Measurements from ENCODE around the gene MAGT1.
"Not testable (repeated sequence)": the region's sequence is repeated elsewhere in the genome, so short reads cannot be mapped to it uniquely, and the experiment has no call there.

Gene MAGT1

GRCh38 chrX:77894921-77895886 lies at the start of gene MAGT1:
Gene MAGT1 (minus strand): TSS chrX:77895435. CDS start chrX:77895410, 25 bp downstream.
- peak; percentile 65 to 80 for DNase-seq (ENCODE audit: extremely low read depth in 1 of 2, low read depth in 1 of 2)

GRCh38 chrX:77945031-77945430 lies 49.8 kb upstream of the MAGT1 start:
- DNase-seq (ENCODE audit: extremely low read depth in 1 of 2, low read depth in 1 of 2): not testable (repeated sequence)

GRCh38 chrX:77938083-77938680 lies 42.9 kb upstream of the MAGT1 start:
- no peak for DNase-seq (ENCODE audit: extremely low read depth in 1 of 2, low read depth in 1 of 2)

DNA sequence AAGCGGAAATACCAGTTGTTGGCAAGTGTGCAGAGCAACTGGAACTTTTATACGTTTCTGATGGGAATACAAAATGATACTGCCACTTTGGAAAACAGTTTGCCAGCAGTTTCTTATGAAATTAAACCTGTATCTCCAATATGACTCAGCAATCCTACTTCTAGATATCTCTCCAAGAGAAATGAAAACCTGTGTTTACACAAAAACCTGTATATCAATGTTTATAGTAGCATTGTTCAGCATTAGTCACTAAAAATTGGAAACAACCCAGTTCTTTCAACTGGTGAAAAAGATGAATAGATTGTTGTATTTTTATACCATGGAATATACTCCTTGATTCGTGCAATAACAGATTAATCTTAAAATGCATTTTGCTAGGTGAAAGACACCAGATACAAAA lies 42.1 kb upstream of the MAGT1 start:
- no peak for DNase-seq (ENCODE audit: extremely low read depth in 1 of 2, low read depth in 1 of 2)

- no peak for DNase-seq (ENCODE audit: extremely low read depth in 1 of 2, low read depth in 1 of 2)
Measured at GRCh38 chrX:77936299-77936698, 41.1 kb upstream of the MAGT1 start.

GRCh38 chrX:77935886-77936285 lies 40.7 kb upstream of the MAGT1 start:
- DNase-seq (ENCODE audit: extremely low read depth in 1 of 2, low read depth in 1 of 2): no peak

DNA sequence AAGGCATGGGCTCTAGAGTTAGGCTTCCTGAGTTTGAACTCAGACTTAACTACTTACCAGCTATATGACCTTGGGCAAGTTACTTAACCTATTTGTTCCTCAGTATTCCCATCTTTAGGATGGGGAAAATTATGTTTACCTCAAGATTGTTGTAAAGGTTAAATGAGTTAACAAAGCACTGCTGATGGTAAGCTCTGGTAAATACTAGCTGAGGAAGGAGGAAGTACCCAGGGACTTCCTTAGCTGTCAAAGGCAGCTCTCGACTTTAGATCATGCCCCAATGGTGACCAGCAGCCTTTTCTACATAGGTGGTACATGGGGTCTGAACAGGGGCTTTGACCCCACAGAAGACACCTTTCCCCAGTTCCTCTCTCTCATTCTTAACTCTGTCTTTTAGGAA lies 35.3 kb upstream of the MAGT1 start:
- DNase-seq (ENCODE audit: extremely low read depth in 1 of 2, low read depth in 1 of 2): no peak

DNA sequence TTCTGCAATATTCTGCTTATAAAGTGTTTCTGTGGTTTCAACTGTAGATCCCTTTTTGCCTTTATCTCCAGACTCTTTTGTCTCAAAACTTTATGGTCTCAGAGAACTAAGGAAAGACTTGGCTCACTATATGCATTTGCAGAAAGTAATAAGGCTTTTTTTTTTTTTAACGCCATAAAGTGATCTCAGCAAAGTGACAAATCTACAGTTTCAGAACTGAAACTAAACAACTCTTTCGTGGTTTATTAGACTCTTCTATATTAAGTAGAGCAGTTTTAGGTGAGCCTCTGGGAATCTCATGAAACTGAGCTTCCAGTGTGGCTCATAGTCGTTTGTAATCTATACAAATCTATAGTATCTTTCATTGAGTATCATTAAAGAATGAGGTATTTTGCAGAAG lies 30.5 kb upstream of the MAGT1 start:
- no peak for DNase-seq (ENCODE audit: extremely low read depth in 1 of 2, low read depth in 1 of 2)

- DNase-seq (ENCODE audit: extremely low read depth in 1 of 2, low read depth in 1 of 2): no peak
Measured at GRCh38 chrX:77924320-77924859, 29.2 kb upstream of the MAGT1 start.

- DNase-seq (ENCODE audit: extremely low read depth in 1 of 2, low read depth in 1 of 2): no peak
Measured at GRCh38 chrX:77922787-77923186, 27.6 kb upstream of the MAGT1 start.

GRCh38 chrX:77919370-77919769 lies 24.1 kb upstream of the MAGT1 start:
- not testable (repeated sequence) for DNase-seq (ENCODE audit: extremely low read depth in 1 of 2, low read depth in 1 of 2)

- no peak for DNase-seq (ENCODE audit: extremely low read depth in 1 of 2, low read depth in 1 of 2)
Measured at GRCh38 chrX:77918568-77918967, 23.3 kb upstream of the MAGT1 start.

DNA sequence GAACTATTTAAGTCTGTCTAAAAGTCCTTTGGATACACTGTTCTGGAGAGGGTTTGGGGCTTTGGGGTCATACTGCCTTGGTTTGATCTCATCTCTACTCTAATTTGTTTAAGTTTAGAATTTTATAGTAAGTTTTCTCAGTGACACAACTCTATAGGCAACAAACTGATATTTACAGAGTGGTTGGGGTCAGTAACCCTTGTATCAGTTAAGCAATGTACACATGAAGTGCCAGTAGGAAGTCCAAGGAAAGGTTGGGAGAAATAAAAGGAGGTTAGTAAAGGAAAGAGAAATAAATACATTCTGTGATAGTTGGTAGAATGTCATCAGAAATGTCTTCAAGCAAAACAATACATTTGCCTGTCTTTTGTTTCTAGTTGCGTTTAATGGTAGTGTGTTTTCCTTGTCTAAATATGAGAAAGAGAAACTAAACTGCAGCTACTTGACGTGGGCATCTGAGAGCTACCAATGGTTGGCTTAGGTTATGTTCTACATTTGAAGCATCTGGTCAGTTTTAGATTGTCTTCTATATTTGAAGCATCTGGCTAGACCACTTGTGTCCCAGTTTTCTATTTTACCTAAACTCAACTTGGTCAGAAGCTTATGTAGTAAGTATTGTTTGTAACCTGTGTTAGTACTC lies 22.2 kb upstream of the MAGT1 start:
- no peak for DNase-seq (ENCODE audit: extremely low read depth in 1 of 2, low read depth in 1 of 2)

GRCh38 chrX:77910108-77910840 lies 15.0 kb upstream of the MAGT1 start, which contains the start of gene ATP7A:
Gene ATP7A (plus strand): TSS chrX:77910693. CDS start chrX:77971642, 60,949 bp downstream.
- peak; percentile 73 to 81 for DNase-seq (ENCODE audit: extremely low read depth in 1 of 2, low read depth in 1 of 2)

DNA sequence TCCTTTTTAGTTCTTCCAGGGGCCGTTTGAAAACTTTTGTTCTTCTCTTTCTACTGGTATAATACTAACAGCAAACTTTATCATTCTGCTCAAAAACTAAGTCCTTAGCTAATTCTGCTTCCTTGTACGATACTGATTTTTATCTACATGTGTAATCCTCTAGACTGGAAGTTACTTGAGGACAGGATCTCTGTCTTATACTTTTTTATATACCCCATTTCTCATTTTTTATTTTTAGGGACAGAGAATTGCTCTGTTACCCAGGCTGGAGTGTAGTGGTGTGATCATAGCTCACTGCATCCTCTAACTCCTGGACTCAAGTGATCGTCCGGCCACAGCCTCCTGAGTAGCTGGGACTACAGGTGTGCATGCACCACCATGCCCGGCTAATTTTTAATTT lies 6.3 kb upstream of the MAGT1 start:
- no peak for DNase-seq (ENCODE audit: extremely low read depth in 1 of 2, low read depth in 1 of 2)

GRCh38 chrX:77900688-77901087 lies 5.5 kb upstream of the MAGT1 start:
- DNase-seq (ENCODE audit: extremely low read depth in 1 of 2, low read depth in 1 of 2): no peak

- peak in 1 of 2 donors; percentile 19 for DNase-seq (ENCODE audit: extremely low read depth in 1 of 2, low read depth in 1 of 2)
Measured at GRCh38 chrX:77899081-77899828, 4.0 kb upstream of the MAGT1 start, which contains the start of gene COX7B. Gene COX7B (plus strand): TSS chrX:77899468. CDS start chrX:77899554, 86 bp downstream.

DNA sequence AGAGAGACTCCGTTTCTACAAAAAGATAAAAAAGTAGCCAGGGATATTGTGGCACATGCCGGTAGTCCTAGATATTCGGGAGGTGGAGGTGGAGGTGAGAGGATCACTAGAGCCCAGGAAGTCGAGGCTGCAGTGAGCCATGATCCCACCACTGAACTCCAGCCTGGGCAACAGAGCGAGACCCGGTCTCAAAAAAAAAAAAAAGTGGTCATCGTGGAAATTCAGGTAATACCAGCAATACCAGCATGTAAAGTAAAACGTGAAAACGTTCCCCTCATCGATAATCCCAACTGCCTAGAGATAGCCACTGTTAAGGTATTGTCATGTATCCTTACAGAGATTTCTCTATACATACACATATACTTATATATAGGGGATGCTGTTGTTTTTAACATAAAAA lies 1.5 kb downstream of the MAGT1 start:
- DNase-seq (ENCODE audit: extremely low read depth in 1 of 2, low read depth in 1 of 2): no peak

DNA sequence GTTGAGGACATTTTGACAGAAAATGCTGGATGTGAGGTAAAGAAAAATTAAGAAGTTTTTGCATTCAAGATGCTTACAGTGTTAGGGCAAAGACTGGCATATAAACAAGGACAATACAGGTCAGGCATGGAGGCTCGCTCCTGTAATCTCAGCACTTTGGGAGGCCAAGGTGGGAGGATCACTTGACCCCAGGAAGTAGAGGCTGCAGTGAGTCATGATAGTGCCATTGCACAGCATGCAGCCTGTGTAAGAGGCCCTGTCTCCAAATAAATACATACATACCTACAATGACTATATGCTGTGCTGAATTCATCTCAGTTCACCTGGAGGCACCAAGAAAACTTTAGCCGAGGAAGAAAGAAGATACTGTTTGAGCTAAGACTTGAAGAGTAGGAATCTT lies 2.3 kb downstream of the MAGT1 start:
- no peak for DNase-seq (ENCODE audit: extremely low read depth in 1 of 2, low read depth in 1 of 2)

DNA sequence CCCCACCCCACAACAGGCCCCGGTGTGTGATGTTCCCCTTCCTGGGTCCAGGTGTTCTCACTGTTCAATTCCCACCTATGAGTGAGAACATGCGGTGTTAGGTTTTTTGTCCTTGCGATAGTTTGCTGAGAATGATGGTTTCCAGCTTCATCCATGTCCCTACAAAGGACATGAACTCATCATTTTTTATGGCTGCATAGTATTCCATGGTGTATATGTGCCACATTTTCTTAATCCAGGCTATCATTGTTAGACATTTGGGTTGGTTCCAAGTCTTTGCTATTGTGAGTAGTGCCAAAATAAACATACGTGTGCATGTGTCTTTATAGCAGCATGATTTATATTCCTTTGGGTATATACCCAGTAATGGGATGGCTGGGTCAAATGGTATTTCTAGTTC lies 13.8 kb downstream of the MAGT1 start:
- DNase-seq (ENCODE audit: extremely low read depth in 1 of 2, low read depth in 1 of 2): not testable (repeated sequence)

All from activated CD8-positive, alpha-beta memory T cell treated with anti-CD3 and anti-CD28 coated beads for 1 hour (primary cell).